A549 (cell line): ENCODE measurements around the gene FKBP2. TPM values are rescaled to one million over a fixed set of nuclear protein-coding genes. Genes with fewer than 3 reads are reported as not detected.
A peak's percentile ranks its signal among the peaks of the same experiment; 100 is the strongest.

Source experiments
- ATAC-seq, 2 experiments: fragments of 200-7000 bp in 1 of 2; fragments of >200 bp in 1 of 2; cut with Nextera tagmentation in 1 of 2; cut with Tn5 transposase in 1 of 2; 3 replicates each; pipeline versions ENCODE4 v1.8.0 to v1.9.1; 2018 to 2020; ENCODE audit warnings: mild to moderate bottlenecking in 1 of 2, moderate library complexity in 1 of 2
- CTCF ChIA-PET: fragments of 300-600 bp; sonication (Branson Sonifier 250); formaldehyde crosslinking; extraction: SDS; loops from one replicate; lab custom pipeline; 2021; ENCODE audit warnings: antibody characterized with exemption, inconsistent platforms; lab: Yijun Ruan, JAX
- POLR2A ChIA-PET: fragments of 350-600 bp; formaldehyde crosslinking; extraction: SDS; loops from one replicate; lab custom pipeline; 2021; ENCODE audit warnings: antibody characterized with exemption, inconsistent platforms; lab: Yijun Ruan, JAX
- DNase-seq, 2 experiments: peaks; one replicate each; pipeline versions ENCODE4 v3.0.0 to v3.0.0-alpha.2; 2011 to 2016; ENCODE audit warnings: low read depth in 1 of 2, low spot score in 1 of 2
- FAIRE-seq: peaks from 2 replicates; lab custom pipeline; 2011; peaks lifted over from hg19 to GRCh38; lab: Jason Lieb, UNC
- H3K27ac ChIP-seq, 2 experiments: fragments of >200 bp; sonication (Bioruptor Twin); formaldehyde crosslinking; 3 replicates each; pipeline ENCODE4 v1.5.1; 2016 to 2017
- H3K4me1 ChIP-seq: fragments of >200 bp; sonication (Bioruptor Twin); formaldehyde crosslinking; 3 replicates; pipeline ENCODE4 v1.6.1; 2016
- H3K4me2 ChIP-seq: fragments of >200 bp; sonication (Bioruptor Twin); formaldehyde crosslinking; 3 replicates; pipeline ENCODE4 v1.6.1; 2016
- H3K4me3 ChIP-seq: fragments of >200 bp; sonication (Bioruptor Twin); formaldehyde crosslinking; 3 replicates; pipeline ENCODE4 v1.5.1; 2016
- H3K9me3 ChIP-seq: fragments of >200 bp; sonication (Bioruptor Twin); formaldehyde crosslinking; 3 replicates; pipeline ENCODE4 v1.6.1; 2016
- ATOH8 ChIP-seq: fragments of 250-450 bp; sonication (Bioruptor Pico); IDR thresholded peaks from 2 replicates; pipeline ENCODE4 v1.5.0; 2020; ENCODE audit warnings: low read depth, mild to moderate bottlenecking, moderate library complexity
- BCL3 ChIP-seq: fragments of >200 bp; sonication (Bioruptor Twin); formaldehyde crosslinking; IDR thresholded peaks from 3 replicates; pipeline ENCODE4 v1.6.1; 2016
- CTCF ChIP-seq: fragments of >200 bp; sonication (Bioruptor Twin); formaldehyde crosslinking; IDR thresholded peaks from 3 replicates; pipeline ENCODE4 v1.5.1; 2016
- ESRRA ChIP-seq: fragments of 150-350 bp; IDR thresholded peaks from 2 replicates; pipeline ENCODE4 v1.6.1; 2014; ENCODE audit warnings: mild to moderate bottlenecking, low read length, borderline replicate concordance
- GATA3 ChIP-seq: IDR thresholded peaks from 2 replicates; pipeline ENCODE4 v1.6.1; 2012; ENCODE audit warnings: borderline replicate concordance
- HDAC2 ChIP-seq: fragments of 200-600 bp; sonication (generic); IDR thresholded peaks from 2 replicates; pipeline ENCODE4 v1.6.1; 2016
- HOXB5 ChIP-seq: fragments of 250-450 bp; sonication (Bioruptor Pico); IDR thresholded peaks from 2 replicates; pipeline ENCODE4 v1.5.0; 2020; ENCODE audit warnings: mild to moderate bottlenecking, moderate library complexity
- JUN ChIP-seq, 2 experiments: fragments of >200 bp; sonication (Bioruptor Twin); formaldehyde crosslinking; IDR thresholded peaks; 2 replicates in 1 of 2; 3 replicates in 1 of 2; pipeline ENCODE4 v1.6.1; 2016 to 2017
- MAX ChIP-seq: IDR thresholded peaks from 2 replicates; pipeline ENCODE4 v1.6.1; 2012
- PHF8 ChIP-seq: fragments of 200-600 bp; sonication (generic); IDR thresholded peaks from 2 replicates; pipeline ENCODE4 v1.6.1; 2016; ENCODE audit warnings: low read depth, mild to moderate bottlenecking, antibody characterized with exemption, moderate library complexity, borderline replicate concordance
- POLR2A ChIP-seq: IDR thresholded peaks from 2 replicates; pipeline ENCODE4 v1.6.1; 2012; ENCODE audit warnings: mild to moderate bottlenecking, low read length
- RAD21 ChIP-seq, 2 experiments: fragments of >200 bp in 1 of 2; sonication (Bioruptor Twin) in 1 of 2; formaldehyde crosslinking in 1 of 2; IDR thresholded peaks in 1 of 2; conservative IDR thresholded peaks in 1 of 2; 2 replicates in 1 of 2; 3 replicates in 1 of 2; pipeline ENCODE4 v1.6.1; 2012 to 2018; ENCODE audit warnings: inconsistent platforms in 1 of 2
- REST ChIP-seq: fragments of 200-600 bp; sonication (generic); IDR thresholded peaks from 2 replicates; pipeline ENCODE4 v1.6.1; 2016; ENCODE audit warnings: antibody characterized with exemption, mild to moderate bottlenecking, moderate library complexity
- SMC3 ChIP-seq: fragments of >200 bp; sonication (Bioruptor Twin); formaldehyde crosslinking; IDR thresholded peaks from 3 replicates; pipeline ENCODE4 v1.6.1; 2018; ENCODE audit warnings: inconsistent platforms
- SREBF2 ChIP-seq: fragments of 450-650 bp; IDR thresholded peaks from 2 replicates; pipeline ENCODE4 v1.6.1; 2014; ENCODE audit warnings: mild to moderate bottlenecking, moderate library complexity
- ZSCAN20 ChIP-seq: fragments of 250-450 bp; sonication (Bioruptor Pico); IDR thresholded peaks from 2 replicates; pipeline ENCODE4 v1.8.0; 2022; ENCODE audit warnings: mild to moderate bottlenecking, moderate library complexity
- WGBS: methylation state at CpG from one replicate; pipeline ENCODE4 v1.1.6; 2017; ENCODE audit errors: missing lambda C conversion rate; 5-methylcytosine and 5-hydroxymethylcytosine counted together
- polyA plus RNA-seq, 4 experiments: library from polyadenylated mRNA; depleted of rRNA in 3 of 4; stranded (reverse); fragments of >200 nt; fragmentation: RNase III in 1 of 4; extraction: RNeasy Plus Mini Kit Qiagen cat#74134 plus additional on column Dnase treatment in 1 of 4; gene quantifications; 2 replicates in 3 of 4; 3 replicates in 1 of 4; pipeline ENCODE4 v1.2.3, GENCODE V29; 2011 to 2017

FKBP2 gene
- polyA plus RNA-seq, 2 of the 4 experiments (the other 2 are of a cell fraction) = 40.5 to 131 TPM

- FAIRE-seq (no peak), ATAC-seq (peak; percentile 65 to 68), DNase-seq (peak; percentile 75 to 79)
- ChIA-PET CTCF (interaction anchor here (1.3 to 20.5 kb wide), 6 partner anchors 14 to 42 kb away, joined by 3 to 448 read pairs (median 5); partner anchors contain the start of genes CATSPERZ, ESRRA, PLCB3 and PPP1R14B), POLR2A (interaction anchor here (0.6 to 5.8 kb wide), 9 partner anchors 9 to 100 kb away, joined by 3 to 49 read pairs (median 6); partner anchors contain the start of genes ESRRA, FKBP2, PRDX5 and STIP1)
- Histone ChIP-seq H3K9me3 (no peaks in the 10 kb centered on the region), H3K4me1 (peaks cover 17% of the 10 kb centered on the region; the same call in 1 of the 3 replicates), H3K4me2 (peak within 1 kb of the TSS; percentile 86), H3K4me3 (peak within 1 kb of the TSS; percentile 63), H3K27ac (peak within 1 kb of the TSS; percentile 93 to 98)
- WGBS = 13% methylated on average over 8 of the region's 102 CpGs
- no peak for TF ChIP-seq HDAC2
- TF ChIP-seq ZSCAN20 (CRISPR knock-in tag) = no peak
- TF ChIP-seq ATOH8 (CRISPR knock-in tag) = no peak
- TF ChIP-seq JUN (IDR thresholded peaks at IDR 0.05) = peak in 1 of 2 experiments; percentile 64; a peak in 3 of 5 replicates
- 0 out of 2 replicates have a peak, but pooled peaks have one; percentile 21 for TF ChIP-seq REST
- 0 out of 2 replicates have a peak, but pooled peaks have one; percentile 10 for TF ChIP-seq GATA3
- TF ChIP-seq MAX = peak; percentile 50
- TF ChIP-seq ESRRA = peak; percentile 65; the same call in 1 of the 2 replicates
- no peak for TF ChIP-seq RAD21 (conservative IDR thresholded peaks at IDR 0.05 in 1 of 2, IDR thresholded peaks at IDR 0.05 in 1 of 2)
- TF ChIP-seq POLR2A = peak; percentile 38
- no peak for TF ChIP-seq SMC3
- 0 out of 2 replicates have a peak, but pooled peaks have one; percentile 20 for TF ChIP-seq HOXB5 (CRISPR knock-in tag)
- peak; percentile 59 for TF ChIP-seq PHF8
Measured at GRCh38 chr11:64284962-64285884, 44.3 kb downstream of the FKBP2 start, which contains the start of gene GPR137. Gene GPR137, plus strand, starts transcription at chr11:64285848. Its CDS starts 677 bp downstream, at chr11:64286525.

GRCh38 chr11:64285885-64286800, 45.2 kb downstream of the FKBP2 start:
- ATAC-seq = peak; percentile 33 to 49; a peak in 5 of 6 replicates
- peak; percentile 56 to 65 for DNase-seq
- no peak for FAIRE-seq
- CTCF ChIA-PET = interaction anchor here (0.6 to 20.5 kb wide), 10 partner anchors 9 to 109 kb away, joined by 3 to 448 read pairs (median 4); partner anchors contain the start of genes CATSPERZ, ESRRA, PLCB3 and STIP1
- Histone ChIP-seq H3K4me3 (peak overlapping the region; percentile 63), H3K9me3 (no peaks in the 10 kb centered on the region), H3K27ac (peak overlapping the region; percentile 93 to 98), H3K4me1 (peaks cover 17% of the 10 kb centered on the region; the same call in 1 of the 3 replicates), H3K4me2 (peak overlapping the region; percentile 86)
- TF ChIP-seq BCL3 (0 out of 3 replicates have a peak, but pooled peaks have one; percentile 10), PHF8 (peak; percentile 3; the same call in 1 of the 2 replicates), CTCF (peak; percentile 6; the same call in 1 of the 3 replicates), SREBF2 (no peak)
- 49% methylated on average over 17 of the region's 40 CpGs for WGBS
- POLR2A ChIA-PET = interaction anchor here (1.0 to 5.8 kb wide), 5 partner anchors 15 to 101 kb away, joined by 4 to 49 read pairs (median 9); partner anchors contain the start of genes ESRRA, FKBP2 and STIP1
